Cardiac fibroblast (primary cell): ENCODE results near the gene MTNR1A.
A peak's percentile ranks its signal among the peaks of the same experiment; 100 is the strongest.

Source experiments
- DNase-seq, 2 donors: peaks; one replicate each; pipeline versions ENCODE4 v3.0.0 to v3.0.0-alpha.2; 2010; ENCODE audit warnings: low read depth in 2 of 2
- H3K4me3 ChIP-seq, 2 donors: replicated peaks in 1 of 2; 1 replicate in 1 of 2; 2 replicates in 1 of 2; pipeline ENCODE4 v1.5.1; 2011; ENCODE audit warnings: low read depth in 2 of 2, low read length in 2 of 2, mild to moderate bottlenecking in 2 of 2, moderate library complexity in 1 of 2
- TF ChIP-seq, protein P1 (sequence below): IDR thresholded peaks from one replicate; pipeline ENCODE4 v1.5.1; 2011; ENCODE audit warnings: low read depth, mild to moderate bottlenecking, low read length, inconsistent platforms

The MTNR1A gene

DNA sequence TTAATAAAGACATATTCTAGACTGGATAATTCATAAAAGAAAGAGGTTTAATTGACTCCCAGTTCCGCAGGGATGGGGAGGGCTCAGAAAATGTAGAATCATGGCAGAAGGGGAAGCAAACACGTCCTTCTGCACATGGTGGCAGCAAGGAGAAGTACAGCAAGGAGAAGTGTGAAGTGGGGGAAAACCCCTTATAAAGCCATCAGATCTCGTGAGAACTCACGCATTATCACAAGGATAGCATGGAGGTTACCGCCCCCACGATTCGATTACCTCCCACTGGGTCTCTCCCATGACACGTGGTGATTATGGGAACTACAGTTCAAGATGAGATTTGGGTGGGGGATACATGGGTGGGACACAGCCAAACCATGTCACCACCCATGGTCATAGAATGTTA is 58.3 kb downstream of the MTNR1A start:
- no peak for DNase-seq
- TF ChIP-seq, protein P1, sequence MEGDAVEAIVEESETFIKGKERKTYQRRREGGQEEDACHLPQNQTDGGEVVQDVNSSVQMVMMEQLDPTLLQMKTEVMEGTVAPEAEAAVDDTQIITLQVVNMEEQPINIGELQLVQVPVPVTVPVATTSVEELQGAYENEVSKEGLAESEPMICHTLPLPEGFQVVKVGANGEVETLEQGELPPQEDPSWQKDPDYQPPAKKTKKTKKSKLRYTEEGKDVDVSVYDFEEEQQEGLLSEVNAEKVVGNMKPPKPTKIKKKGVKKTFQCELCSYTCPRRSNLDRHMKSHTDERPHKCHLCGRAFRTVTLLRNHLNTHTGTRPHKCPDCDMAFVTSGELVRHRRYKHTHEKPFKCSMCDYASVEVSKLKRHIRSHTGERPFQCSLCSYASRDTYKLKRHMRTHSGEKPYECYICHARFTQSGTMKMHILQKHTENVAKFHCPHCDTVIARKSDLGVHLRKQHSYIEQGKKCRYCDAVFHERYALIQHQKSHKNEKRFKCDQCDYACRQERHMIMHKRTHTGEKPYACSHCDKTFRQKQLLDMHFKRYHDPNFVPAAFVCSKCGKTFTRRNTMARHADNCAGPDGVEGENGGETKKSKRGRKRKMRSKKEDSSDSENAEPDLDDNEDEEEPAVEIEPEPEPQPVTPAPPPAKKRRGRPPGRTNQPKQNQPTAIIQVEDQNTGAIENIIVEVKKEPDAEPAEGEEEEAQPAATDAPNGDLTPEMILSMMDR: no peak

DNA sequence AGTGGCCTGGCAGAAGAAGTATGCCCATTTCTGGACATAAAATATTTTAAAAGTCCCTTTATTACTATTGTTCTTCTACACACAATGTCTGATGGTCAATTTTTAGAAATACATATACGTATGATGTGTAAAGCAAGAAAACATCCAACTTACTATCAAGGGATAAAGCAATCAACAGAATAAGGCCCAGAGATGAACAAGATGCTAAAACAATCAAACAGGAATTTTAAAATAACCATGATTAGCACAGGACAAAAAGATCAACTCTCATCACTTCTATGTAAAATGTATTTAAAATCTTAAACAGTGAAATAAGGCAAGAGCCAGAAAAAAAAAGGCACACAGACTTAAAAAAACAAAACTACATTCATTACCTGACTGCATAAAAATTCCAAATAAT is 60.9 kb downstream of the MTNR1A start:
- no peak overlapping the region for H3K4me3 ChIP-seq
- TF ChIP-seq, protein P1: no peak
- no peak for DNase-seq

More for the DNA sequence above, 58.3 kb downstream of the MTNR1A start:
- no peak overlapping the region for H3K4me3 ChIP-seq

DNA sequence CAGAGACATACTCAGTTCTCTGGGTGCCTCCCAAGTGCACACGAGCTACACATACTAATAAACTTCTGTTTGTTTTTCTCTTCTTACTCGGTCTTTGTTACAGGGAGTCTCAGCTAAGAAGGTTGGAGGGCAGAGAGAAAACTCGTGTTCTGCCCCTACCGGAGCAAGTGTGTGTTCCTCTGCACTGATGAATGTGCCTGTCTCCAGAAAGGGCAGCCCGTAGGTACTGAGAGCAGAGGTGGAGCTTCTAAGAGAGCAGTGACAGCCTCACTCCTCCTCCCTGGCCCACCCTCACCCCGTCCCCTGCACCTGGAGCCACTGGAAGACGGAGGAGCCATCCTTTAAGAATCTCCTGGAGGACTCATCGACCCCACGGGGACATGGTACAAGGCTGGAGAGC is 67.6 kb downstream of the MTNR1A start:
- TF ChIP-seq, protein P1: no peak

DNA sequence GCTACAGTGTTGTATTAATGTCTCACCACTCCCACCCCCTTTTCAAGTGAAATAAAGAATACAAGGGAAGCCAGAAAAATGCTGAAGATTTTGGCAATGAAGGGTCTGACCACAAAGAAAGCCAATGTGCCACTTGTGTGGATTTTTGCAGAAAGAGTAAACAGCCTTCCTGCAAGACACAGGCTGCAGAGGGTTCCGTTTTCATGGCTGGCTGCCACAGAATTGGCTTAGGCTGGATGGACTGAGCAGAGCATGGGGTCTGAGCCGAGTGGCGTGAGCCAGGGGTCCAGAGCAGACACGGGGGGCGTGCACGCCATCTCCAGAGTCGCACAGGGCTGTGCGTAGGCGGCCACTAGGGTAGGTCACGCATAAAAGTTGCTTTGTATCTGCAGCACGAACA is 69.2 kb downstream of the MTNR1A start:
- peak; percentile 9 to 12 for DNase-seq
- H3K4me3 ChIP-seq: no peak overlapping the region
- TF ChIP-seq, protein P1: no peak

More for the DNA sequence above, 67.6 kb downstream of the MTNR1A start:
- DNase-seq: no peak
- H3K4me3 ChIP-seq: no peak overlapping the region

DNA sequence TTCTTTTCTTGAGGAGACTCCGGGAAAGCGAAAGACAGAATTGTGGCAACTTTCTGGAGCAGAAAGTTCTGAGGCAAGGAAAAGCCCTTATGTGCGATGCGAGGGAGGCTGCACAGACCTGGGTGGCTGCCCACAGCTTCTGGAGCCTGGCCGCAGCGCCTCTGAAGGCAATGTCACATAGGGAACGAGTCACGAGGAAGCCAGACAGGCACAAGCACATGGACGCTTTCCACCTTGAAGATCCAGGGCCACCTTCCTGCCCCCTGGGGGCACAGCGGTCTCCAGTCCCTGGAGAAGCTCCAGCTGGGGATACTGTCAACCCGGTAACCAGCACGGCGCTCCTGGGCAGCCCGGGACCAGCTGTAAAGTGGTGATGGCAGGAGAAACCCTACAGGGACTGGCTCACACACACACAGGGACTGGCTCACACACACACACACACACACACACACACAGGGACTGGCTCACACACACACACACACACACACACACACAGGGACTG is 69.8 kb downstream of the MTNR1A start:
- H3K4me3 ChIP-seq: peak overlapping the region; percentile 28 to 33
- TF ChIP-seq, protein P1: no peak
- DNase-seq: peak; percentile 17 to 40

DNA sequence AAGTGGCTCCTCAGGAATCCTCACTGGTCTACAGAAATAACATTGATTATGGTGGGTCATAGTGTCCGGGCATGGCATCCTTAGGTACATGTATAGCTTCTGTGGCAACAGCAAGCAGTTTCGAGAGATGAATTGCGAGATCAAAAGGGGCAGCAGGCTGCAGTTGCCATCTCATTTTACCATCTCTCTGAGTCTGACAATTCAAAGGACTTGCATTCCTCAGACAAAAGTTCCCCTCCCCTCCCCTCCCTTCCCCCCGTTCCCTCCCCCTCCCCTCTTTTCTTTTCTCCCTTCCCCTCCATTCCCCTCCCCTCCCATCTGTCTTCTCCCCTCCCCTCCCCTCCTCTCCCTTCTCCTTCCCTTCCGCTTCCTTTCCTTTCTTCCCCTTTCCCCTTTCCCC is 70.2 kb downstream of the MTNR1A start:
- no peak for DNase-seq
- TF ChIP-seq, protein P1: no peak
- peak overlapping the region; percentile 28 to 33 for H3K4me3 ChIP-seq

DNA sequence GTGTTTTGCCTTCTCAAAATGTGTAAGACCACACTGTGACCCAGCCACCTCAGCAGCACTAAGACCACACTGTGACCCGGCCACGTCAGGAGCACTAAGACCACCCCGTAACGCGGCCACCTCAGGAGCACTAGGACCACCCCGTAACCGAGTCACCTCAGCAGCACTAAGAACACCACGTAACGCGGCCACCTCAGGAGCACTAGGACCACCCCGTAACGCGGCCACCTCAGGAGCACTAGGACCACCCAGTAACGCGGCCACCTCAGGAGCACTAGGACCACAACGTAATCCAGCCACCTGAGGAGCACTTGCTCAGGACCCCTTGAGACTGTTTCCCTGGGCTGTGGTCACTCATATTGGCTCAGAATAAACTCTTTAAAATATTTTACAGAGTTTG is 71.7 kb downstream of the MTNR1A start:
- H3K4me3 ChIP-seq: no peak overlapping the region
- DNase-seq: no peak
- TF ChIP-seq, protein P1: no peak
